ENCODE data around the gene HUNK.

HUNK gene

DNA sequence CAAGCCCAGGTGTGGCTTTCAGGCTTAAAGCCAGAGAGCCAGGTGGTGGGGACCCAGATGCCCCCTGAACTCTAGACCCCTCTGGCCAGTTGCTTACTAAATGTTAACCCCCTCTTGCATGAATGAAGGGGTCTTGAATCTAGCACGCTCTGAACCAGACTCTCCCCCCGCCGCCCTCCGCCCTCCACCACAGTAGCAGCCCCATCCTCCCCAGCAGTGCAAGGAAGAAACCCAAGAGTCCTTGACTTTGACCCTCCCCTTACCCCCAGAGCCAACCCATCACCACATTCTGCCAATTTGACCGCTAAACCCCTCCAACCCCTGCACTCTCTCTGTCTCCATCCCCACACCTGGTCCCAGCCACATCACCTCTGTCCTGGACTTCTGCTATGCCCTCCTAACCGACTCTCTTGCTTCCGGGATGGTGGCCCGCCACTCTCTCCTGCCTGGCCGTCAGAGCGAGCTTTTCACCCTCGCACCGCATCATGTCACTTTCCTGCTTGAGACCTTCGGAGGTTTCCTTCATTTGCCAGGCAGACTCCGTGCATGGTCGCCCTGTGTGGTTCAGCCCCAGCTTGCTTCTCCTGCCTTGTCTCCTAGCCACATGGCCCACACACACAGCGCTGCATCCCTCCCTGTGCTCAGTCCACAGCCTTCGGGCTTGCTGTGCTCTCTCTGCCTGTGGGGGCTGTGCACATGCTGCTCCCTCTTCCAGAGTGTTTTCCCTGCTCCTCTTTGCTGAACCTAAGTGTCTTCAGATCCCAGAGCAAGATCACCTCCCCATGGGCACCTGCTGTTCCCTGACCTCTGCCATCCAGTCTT, 113.4 kb downstream of the HUNK start:
- TF ChIP-seq ARNTL (CRISPR knock-in tag; IDR thresholded peaks at IDR 0.05; ENCODE audit: borderline replicate concordance, low read depth) (no peak), TCF4 (CRISPR knock-in tag; IDR thresholded peaks at IDR 0.05; ENCODE audit: borderline replicate concordance) (no peak), CSDC2 (CRISPR knock-in tag; IDR thresholded peaks at IDR 0.05) (no peak), BACH2 (CRISPR knock-in tag; IDR thresholded peaks at IDR 0.05; ENCODE audit: borderline replicate concordance) (no peak), TOX (CRISPR knock-in tag; IDR thresholded peaks at IDR 0.05; ENCODE audit: borderline replicate concordance) (no peak), ESRRG (CRISPR knock-in tag; IDR thresholded peaks at IDR 0.05) (no peak), ZFP30 (CRISPR knock-in tag; IDR thresholded peaks at IDR 0.05) (no peak), ZNF8 (CRISPR knock-in tag; IDR thresholded peaks at IDR 0.05) (no peak), OSR1 (CRISPR knock-in tag; IDR thresholded peaks at IDR 0.05) (no peak), ZNF565 (CRISPR knock-in tag; conservative IDR thresholded peaks at IDR 0.05; ENCODE audit: low read depth) (no peak), ZC3H10 (CRISPR knock-in tag; IDR thresholded peaks at IDR 0.05) (no peak), ZFP3 (CRISPR knock-in tag; IDR thresholded peaks at IDR 0.05) (no peak), SNAI2 (CRISPR knock-in tag; IDR thresholded peaks at IDR 0.05) (no peak), RARB (CRISPR knock-in tag; IDR thresholded peaks at IDR 0.05) (no peak), PPARA (CRISPR knock-in tag; IDR thresholded peaks at IDR 0.05; ENCODE audit: borderline replicate concordance) (no peak), ZNF70 (CRISPR knock-in tag; IDR thresholded peaks at IDR 0.05) (no peak)
- TF ChIP-seq, protein P1, sequence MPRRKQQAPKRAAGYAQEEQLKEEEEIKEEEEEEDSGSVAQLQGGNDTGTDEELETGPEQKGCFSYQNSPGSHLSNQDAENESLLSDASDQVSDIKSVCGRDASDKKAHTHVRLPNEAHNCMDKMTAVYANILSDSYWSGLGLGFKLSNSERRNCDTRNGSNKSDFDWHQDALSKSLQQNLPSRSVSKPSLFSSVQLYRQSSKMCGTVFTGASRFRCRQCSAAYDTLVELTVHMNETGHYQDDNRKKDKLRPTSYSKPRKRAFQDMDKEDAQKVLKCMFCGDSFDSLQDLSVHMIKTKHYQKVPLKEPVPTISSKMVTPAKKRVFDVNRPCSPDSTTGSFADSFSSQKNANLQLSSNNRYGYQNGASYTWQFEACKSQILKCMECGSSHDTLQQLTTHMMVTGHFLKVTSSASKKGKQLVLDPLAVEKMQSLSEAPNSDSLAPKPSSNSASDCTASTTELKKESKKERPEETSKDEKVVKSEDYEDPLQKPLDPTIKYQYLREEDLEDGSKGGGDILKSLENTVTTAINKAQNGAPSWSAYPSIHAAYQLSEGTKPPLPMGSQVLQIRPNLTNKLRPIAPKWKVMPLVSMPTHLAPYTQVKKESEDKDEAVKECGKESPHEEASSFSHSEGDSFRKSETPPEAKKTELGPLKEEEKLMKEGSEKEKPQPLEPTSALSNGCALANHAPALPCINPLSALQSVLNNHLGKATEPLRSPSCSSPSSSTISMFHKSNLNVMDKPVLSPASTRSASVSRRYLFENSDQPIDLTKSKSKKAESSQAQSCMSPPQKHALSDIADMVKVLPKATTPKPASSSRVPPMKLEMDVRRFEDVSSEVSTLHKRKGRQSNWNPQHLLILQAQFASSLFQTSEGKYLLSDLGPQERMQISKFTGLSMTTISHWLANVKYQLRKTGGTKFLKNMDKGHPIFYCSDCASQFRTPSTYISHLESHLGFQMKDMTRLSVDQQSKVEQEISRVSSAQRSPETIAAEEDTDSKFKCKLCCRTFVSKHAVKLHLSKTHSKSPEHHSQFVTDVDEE (CRISPR knock-in tag; IDR thresholded peaks at IDR 0.05): no peak
- no peak for ATAC-seq

DNA sequence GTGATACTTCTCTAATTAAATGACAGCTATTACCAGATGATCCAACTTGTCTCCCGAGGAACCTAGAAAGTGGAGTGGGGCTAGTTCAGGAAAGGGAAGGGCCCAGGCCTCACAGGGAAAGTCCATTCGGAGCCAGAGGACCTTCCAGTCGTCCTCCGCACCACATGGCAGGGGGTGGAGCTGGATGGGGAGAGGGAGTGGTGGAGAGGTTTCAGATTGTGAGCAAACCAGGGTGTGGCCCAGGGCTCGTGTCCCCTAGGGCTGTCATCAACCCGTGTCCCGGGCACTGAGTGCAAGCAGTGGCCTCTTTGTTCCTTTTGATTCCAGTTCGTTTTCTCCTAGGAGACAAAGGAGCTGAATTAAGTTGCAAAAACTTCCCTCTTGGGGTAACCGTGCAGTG, 114.9 kb downstream of the HUNK start:
- no peak for ATAC-seq
- TF ChIP-seq RARB (CRISPR knock-in tag; IDR thresholded peaks at IDR 0.05) (no peak), ZC3H10 (CRISPR knock-in tag; IDR thresholded peaks at IDR 0.05) (no peak), SNAI2 (CRISPR knock-in tag; IDR thresholded peaks at IDR 0.05) (no peak), ESRRG (CRISPR knock-in tag; IDR thresholded peaks at IDR 0.05) (no peak), ZNF70 (CRISPR knock-in tag; IDR thresholded peaks at IDR 0.05) (no peak)
- TF ChIP-seq, protein P2, sequence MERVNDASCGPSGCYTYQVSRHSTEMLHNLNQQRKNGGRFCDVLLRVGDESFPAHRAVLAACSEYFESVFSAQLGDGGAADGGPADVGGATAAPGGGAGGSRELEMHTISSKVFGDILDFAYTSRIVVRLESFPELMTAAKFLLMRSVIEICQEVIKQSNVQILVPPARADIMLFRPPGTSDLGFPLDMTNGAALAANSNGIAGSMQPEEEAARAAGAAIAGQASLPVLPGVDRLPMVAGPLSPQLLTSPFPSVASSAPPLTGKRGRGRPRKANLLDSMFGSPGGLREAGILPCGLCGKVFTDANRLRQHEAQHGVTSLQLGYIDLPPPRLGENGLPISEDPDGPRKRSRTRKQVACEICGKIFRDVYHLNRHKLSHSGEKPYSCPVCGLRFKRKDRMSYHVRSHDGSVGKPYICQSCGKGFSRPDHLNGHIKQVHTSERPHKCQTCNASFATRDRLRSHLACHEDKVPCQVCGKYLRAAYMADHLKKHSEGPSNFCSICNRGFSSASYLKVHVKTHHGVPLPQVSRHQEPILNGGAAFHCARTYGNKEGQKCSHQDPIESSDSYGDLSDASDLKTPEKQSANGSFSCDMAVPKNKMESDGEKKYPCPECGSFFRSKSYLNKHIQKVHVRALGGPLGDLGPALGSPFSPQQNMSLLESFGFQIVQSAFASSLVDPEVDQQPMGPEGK (CRISPR knock-in tag; IDR thresholded peaks at IDR 0.05; ENCODE audit: borderline replicate concordance): no peak
- TF ChIP-seq, protein P3, sequence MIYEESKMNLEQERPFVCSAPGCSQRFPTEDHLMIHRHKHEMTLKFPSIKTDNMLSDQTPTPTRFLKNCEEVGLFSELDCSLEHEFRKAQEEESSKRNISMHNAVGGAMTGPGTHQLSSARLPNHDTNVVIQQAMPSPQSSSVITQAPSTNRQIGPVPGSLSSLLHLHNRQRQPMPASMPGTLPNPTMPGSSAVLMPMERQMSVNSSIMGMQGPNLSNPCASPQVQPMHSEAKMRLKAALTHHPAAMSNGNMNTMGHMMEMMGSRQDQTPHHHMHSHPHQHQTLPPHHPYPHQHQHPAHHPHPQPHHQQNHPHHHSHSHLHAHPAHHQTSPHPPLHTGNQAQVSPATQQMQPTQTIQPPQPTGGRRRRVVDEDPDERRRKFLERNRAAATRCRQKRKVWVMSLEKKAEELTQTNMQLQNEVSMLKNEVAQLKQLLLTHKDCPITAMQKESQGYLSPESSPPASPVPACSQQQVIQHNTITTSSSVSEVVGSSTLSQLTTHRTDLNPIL (CRISPR knock-in tag; IDR thresholded peaks at IDR 0.05; ENCODE audit: low read depth): no peak
- TF ChIP-seq, protein P4, sequence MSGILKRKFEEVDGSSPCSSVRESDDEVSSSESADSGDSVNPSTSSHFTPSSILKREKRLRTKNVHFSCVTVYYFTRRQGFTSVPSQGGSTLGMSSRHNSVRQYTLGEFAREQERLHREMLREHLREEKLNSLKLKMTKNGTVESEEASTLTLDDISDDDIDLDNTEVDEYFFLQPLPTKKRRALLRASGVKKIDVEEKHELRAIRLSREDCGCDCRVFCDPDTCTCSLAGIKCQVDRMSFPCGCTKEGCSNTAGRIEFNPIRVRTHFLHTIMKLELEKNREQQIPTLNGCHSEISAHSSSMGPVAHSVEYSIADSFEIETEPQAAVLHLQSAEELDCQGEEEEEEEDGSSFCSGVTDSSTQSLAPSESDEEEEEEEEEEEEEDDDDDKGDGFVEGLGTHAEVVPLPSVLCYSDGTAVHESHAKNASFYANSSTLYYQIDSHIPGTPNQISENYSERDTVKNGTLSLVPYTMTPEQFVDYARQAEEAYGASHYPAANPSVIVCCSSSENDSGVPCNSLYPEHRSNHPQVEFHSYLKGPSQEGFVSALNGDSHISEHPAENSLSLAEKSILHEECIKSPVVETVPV (CRISPR knock-in tag; IDR thresholded peaks at IDR 0.05): no peak

DNA sequence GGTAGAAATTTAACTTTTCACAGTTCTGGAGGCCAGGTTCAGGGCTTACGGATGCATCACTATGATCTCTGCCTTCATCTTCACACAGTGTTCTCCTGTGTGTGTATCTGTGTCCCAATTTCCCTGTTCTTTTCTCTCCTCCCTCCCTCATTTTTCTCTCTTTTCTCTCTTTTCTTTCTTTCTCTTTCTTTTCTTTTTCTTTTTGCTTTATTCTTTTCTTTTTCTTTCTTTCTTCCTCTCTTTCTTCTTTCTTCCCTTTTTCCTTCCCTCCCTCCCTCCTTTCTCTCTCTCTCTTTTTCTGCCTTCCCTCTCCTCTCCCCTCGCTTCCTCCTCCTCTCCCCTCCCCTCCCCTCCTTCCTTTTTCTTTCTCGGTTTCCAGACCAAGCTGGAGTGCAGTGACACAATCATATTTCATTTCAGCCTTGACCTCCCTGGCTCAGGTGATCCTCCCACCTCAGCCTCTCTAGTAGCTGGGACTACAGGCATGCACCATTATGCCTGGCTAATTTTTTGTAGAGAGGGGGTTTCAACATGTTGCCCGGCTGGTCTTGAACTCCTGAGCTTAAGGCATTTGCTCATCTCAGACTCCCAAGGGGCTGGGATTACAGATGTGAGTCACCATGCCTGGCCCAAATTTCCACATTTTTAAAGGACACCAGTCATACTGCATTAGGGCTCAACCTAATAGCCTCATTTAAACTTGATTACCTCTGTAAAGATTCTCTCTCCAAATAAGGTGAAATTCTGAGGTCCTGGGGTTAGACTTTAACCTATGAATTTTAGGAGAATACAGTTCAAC, 115.9 kb downstream of the HUNK start:
- TF ChIP-seq ZFP3 (CRISPR knock-in tag; IDR thresholded peaks at IDR 0.05) (no peak), ZNF565 (CRISPR knock-in tag; conservative IDR thresholded peaks at IDR 0.05; ENCODE audit: low read depth) (no peak), ARNTL (CRISPR knock-in tag; IDR thresholded peaks at IDR 0.05; ENCODE audit: borderline replicate concordance, low read depth) (no peak), ESRRG (CRISPR knock-in tag; IDR thresholded peaks at IDR 0.05) (no peak), ZC3H10 (CRISPR knock-in tag; IDR thresholded peaks at IDR 0.05) (no peak), ISL1 (CRISPR knock-in tag; IDR thresholded peaks at IDR 0.05) (no peak)
- TF ChIP-seq, protein P4 (CRISPR knock-in tag; IDR thresholded peaks at IDR 0.05): no peak
- TF ChIP-seq, protein P5, sequence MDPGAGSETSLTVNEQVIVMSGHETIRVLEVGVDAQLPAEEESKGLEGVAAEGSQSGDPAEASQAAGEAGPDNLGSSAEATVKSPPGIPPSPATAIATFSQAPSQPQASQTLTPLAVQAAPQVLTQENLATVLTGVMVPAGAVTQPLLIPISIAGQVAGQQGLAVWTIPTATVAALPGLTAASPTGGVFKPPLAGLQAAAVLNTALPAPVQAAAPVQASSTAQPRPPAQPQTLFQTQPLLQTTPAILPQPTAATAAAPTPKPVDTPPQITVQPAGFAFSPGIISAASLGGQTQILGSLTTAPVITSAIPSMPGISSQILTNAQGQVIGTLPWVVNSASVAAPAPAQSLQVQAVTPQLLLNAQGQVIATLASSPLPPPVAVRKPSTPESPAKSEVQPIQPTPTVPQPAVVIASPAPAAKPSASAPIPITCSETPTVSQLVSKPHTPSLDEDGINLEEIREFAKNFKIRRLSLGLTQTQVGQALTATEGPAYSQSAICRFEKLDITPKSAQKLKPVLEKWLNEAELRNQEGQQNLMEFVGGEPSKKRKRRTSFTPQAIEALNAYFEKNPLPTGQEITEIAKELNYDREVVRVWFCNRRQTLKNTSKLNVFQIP (CRISPR knock-in tag; IDR thresholded peaks at IDR 0.05; ENCODE audit: borderline replicate concordance, low read depth): no peak
- ATAC-seq: no peak

Data from SK-N-SH treated with all-trans-retinoic acid at 6 μM for 48 hours (cell line).